Suppressor macrophage treated with lipopolysaccharide for 1 hour (primary cell): ENCODE data around the gene TMEM163.

Experiments used
- DNase-seq, 3 donors: peaks; one replicate each; pipeline ENCODE4 v3.0.0-alpha.2; 2020 to 2022

Gene TMEM163

DNA sequence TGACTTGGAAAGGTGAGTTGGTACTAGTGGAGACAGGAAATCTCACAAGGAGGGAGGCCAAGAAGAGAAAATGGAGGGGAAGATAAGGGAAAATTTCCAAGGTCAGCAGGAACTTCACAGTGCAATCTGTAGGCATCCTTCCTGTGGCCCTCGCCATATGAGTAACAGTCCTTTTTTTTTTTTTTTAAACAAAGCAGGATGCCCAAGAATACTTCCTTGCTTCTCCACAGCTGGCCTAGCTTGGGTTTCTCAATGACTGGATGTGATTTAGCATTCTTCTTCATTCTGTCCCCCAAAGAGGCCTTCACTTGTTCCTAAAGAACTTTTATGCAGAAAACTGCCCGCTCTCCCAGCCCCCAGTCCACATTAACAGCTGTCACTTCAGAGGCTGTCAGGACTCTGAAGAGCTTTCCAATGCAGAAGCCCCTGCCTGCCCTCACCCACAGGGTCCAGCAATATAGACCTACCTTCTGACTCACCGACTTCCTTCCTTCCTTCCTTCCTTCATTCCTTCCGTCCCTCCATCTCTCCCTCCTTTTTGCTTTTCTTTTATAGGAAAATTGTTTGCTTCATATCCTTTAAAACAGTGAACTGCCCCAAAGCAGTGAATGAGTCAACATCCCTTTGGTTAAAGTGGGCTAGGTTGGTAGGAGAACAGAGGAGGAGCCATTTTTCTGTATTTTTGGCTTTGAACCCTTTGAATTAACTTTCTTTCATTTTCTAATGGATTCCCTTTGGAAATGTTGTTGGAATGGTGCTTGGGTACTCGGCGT is 292.9 kb downstream of the TMEM163 start:
- DNase-seq = peak in 2 of 3 donors; percentile 3 to 4

DNA sequence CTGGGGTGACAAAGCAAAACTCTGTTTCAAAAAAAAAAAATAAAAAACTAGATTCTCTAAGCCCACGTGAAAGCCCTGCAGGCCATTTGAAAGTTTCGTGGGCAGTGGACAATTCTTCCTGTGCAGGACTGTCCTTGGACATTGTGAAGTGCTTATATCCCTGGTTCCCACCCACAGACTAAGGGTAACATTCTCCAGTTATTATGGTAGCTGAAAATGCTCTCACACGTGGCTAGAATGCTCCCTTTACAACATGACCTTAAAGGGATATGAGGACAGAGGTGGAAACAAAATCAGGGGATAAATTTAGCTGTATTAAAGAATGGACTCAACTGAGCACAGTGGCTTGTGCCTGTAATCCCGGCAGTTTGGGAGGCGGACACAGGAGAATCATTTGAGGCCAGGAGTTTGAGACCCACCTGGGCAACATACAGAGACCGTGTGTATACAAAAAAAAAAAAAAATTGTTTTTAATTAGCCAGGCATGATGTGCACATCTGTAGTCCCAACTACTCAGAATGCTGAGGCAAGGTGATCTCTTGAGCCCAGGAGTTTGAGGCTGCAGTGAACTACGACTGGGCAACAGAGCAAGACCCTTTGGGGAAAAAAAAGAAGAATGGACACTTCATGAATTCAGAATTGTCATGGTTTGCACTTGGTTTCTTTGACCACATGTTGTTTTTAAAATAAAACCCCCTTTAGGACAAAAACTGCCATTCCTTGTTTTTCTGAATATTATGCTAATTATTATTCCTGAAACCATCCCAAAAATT is 297.1 kb downstream of the TMEM163 start:
- DNase-seq = no peak

DNA sequence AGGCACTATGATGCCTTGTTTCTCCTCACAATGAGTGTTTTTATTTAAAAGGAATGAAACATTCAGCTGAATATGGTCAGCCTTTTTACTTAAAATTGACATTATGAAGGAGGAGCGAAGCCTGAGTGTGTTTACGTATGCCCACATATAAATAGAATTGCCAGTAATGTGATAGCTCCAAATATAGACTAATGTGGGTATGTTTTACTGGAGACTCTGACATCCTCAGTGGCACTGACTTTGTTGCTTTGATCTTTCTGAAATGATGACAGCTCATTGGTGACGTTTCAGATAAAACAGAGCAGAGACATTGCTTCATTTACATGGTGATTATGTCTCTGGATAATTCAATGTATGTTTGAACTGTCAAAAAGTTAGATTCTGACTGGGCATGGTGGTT is 297.9 kb downstream of the TMEM163 start:
- no peak for DNase-seq

DNA sequence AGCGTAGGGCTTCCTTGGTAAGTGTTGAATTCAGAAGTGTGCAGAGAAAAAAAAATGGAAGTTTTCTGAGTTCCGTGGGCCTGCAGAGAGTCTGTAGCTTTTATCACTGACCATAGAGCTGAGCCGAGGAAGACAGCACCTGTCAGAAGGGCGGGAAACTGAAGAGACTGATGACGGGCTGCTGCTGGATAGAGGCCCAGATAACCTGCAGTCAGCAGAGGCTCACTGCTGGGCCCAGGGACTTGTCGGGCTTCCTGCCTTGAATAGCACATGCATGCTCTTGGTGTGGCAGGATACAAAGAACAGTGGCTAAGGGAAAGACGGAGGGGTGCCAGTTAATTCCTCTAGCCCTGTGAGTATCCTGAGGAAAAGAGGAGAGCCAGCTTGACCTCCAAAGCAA is 298.5 kb downstream of the TMEM163 start:
- no peak for DNase-seq

DNA sequence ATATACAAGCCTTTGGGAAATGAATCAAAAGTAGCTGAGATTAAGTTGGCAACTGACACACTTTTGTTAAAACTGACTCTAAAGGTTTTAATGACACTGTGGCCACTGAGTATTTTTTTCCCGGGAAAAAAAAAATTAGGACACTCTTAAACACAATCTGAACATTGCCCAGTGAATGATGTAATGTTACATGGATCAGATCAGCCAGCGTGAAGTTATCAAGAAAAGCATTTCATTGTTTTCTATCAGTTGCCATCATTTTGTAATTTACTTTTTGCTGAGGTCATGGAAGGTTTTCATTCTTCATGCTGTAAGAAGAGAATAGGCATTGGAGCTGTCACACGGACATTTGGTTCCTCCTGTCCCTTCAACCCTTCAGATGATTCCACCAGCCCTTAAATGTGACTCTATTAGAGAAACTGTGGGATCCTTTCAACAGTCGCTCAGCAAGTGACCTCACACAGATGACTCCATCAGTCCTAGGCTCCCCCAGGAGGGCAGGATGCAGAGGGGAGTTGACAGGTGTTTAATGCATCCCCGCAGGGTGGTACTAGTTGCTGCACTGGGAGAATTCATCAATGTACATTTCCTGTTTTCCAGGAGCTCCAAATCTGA is 300.7 kb downstream of the TMEM163 start:
- no peak for DNase-seq

DNA sequence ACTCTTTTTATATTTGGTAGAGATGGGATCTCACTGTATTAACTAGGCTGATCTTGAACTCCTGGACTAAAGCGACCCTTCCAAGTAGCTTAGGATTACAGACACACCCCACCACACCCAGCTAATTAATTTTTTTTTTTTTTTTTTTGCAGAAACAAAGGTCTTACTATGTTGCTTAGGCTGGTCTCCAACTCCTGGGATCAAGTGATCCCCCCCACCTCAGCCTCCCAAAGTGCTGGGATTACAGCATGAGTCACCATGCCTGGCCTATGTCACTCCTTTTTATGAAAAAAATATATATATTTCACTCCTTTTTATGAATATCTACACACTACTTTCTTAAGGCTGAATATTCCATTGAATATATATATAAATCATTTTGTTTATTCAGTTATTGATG is 302.2 kb downstream of the TMEM163 start:
- no peak for DNase-seq

DNA sequence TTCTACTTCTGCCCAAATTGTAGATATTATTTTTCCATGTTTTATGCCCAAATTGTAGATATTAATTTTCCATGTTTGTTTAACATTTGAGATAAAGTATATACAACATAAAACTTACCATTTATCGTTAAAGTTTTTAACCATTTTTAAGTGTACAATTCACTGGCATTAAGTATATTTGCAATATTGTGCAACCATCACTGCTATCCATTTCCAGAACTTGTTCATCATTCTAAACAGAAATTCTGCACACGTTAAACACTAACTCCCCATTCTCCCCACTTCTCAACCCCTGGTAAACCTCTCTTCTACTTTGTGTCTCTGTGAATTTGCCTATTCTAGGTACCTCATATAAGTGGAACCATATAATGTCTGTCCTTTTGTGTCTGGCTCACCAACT is 302.8 kb downstream of the TMEM163 start:
- DNase-seq = no peak

DNA sequence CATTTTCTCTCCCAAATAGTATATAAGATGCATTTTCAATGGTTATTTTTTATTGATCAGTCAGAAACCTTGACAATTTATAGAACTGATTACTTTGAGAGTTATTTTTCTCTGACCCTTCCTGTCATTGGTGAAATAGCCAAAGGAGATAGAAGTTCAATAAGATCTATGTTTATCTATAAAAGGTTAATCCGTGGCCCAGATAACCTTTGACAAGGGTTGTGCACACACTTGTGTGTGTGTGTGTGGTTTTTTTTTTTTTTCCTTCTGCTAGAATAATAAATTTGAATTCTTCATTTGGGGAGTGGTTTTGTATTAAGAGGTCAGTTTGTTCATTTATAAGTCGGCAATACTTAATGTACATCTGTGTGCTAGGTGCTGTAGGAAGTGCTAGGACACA is 304.9 kb downstream of the TMEM163 start:
- no peak for DNase-seq

DNA sequence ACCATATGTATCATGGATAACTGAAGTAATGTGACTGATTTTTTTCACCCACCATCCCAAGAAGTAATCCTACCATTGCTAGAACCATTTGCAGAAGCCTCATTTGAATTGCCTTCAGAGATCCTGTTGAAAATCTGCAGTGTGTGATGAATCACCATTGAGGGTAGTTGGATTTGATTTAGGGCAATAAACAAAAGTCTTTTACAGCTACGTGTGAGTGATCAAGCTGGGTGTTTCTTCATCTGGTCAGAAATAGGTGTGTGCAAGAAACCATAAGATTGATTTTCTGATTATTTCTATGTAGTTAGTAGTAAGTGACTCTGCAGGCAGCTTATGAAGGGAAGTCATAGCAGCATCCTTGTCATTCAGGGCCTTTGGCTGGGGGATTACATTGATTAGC is 305.4 kb downstream of the TMEM163 start:
- no peak for DNase-seq

DNA sequence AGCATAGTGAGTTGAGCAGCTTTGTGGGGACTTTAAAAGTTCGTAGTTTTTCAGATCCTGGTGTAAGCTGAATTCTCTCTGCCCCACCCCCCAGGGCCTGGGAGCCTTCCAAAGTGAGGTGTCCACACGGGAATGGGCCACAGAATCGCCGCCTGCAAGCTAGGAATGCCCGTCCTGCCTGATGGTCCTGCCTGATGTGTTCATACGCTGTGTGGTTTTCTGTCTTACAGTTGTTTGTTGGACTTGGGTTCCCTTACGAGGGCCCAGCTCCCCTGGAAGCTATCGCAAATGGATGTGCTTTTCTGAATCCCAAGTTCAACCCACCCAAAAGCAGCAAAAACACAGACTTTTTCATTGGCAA is 306.2 kb downstream of the TMEM163 start:
- DNase-seq = no peak

DNA sequence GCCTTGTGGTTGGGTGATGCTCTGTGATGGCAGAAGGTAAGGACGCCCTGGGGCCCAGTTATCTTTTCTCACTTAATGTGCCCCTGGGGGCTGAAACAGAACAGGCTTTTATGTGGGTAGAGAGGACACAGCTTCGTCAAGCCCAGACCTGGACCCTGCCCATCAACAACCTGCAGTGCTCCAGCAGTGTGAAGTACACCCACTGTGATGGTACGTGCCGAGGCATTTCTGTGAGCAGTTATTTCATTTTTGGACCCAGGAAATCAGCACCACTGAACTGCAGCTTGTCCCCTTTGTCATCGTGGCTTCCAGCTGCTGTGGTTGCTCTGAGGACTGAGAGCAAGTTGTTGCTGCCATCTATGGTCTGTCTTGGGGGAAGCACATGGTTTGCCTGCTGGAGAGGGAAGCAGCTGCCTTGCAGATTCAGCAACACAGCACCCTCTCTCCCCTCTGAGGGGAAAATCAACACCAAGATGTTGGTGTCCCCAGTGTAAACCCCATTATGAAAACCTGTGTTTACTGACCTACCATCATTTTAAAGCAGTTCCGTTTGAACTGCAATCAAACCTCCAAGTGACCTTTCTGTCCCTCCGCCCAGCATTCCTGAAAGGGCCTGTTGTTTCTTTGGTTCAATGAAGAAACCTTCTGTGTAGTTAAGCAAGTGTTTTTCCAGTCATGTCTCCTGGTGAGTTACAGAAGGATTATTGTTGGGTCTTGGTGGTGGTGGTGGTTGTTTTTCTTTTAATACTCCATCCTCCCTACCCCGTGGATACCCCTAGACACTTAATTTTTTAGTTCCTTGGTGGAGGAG is 306.8 kb downstream of the TMEM163 start:
- peak; percentile 28 to 44 (median 33) for DNase-seq

DNA sequence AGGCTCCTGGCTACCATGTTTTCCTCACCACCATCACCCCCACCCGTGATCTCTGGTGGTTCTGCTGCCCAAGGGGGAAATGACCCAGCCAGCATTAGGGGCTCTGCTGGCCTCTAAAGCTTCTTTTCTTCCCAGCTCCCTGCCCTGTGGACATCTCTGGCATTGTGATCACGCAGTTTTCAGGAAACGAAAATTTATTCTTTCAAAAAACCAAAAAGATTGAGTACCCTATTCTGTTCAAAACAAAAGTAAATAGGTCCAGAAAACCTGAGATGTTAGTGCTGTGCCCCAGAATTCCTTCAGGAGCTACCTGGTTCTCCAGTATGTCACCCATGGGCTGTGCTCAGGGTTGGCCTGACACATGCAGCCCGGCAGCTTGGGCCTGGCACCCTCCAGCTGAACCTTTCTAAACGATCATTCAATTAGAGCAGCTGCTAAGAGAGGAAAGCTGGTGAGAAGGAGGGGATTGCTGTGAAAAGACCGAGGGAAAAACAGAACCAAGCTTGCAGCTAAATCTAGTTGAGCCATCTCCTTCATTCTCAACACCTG is 307.4 kb downstream of the TMEM163 start:
- no peak for DNase-seq

DNA sequence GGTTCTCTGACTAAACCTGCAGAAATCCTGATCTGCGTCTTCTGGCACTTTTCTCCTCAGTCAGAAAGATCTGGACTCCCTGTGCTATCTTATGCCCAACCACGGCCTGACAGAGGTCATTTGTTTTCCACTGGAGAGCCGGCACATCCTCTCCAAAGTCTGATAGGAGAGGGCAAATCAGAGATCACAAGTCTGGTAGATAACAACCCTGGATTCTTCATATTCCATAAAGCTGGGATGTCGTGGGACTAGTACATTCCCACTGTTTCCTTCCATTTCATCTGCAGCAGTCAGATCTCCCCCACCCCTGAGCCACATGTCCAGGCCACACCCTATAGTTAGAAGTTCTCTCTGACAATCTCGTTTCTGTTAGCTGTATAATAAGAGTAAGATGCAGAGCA is 308.0 kb downstream of the TMEM163 start:
- DNase-seq = no peak

DNA sequence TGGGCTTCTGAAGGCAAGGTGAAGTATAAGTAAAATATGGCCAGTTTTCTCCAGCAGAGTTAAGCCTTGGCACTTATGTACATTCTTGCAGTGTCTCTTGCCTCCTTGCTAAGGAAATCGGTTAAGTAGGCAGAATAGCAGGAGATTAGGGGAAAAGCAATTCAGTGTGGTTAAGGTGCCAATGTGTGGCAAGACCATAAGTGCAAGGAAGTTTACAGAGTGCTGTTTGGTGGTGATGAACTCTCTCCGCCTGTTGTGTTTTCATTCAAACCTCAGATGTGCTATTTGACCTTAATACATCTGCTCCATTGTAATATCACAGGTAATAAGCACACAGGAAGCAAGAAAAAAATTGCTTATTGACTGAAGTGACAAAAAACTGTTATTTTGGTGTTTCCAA is 308.8 kb downstream of the TMEM163 start:
- DNase-seq = no peak

DNA sequence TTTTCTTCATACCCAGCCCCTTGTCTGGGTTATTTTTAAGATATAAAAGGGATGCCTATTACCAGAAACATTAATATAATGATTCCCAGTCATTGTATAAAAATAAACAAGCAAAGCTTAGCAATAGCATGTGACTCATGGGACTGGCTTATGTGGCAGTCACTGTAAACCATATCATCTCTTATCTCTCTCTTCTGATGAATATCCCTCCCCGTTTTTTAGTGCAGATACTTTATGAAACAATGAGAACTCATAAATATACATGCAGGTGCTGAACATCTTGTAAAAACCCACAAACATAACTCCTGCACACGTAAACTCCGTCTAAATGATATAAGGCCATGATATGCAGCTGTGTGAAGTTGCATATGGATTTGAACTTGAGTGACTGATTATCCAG is 310.0 kb downstream of the TMEM163 start:
- no peak for DNase-seq

DNA sequence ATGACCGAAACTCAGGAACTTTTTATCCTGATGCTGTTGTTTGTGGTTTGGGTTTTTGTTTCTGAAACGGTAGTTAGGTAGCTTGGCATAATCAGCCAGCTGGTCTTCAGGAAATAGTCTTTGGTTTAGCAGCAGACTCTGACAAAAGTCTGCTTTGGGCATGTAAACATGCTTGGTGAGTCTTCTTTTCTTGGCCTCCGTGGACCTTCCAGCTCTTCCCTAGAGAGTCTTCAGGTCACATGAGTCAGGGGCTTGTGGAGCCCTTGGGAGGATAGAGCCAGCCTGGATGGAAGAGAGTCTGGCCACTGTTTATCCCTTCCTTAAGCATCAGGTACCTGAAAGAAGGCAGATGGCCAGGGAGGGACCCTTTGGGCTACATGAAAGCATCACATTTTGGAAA is 310.4 kb downstream of the TMEM163 start:
- no peak for DNase-seq

DNA sequence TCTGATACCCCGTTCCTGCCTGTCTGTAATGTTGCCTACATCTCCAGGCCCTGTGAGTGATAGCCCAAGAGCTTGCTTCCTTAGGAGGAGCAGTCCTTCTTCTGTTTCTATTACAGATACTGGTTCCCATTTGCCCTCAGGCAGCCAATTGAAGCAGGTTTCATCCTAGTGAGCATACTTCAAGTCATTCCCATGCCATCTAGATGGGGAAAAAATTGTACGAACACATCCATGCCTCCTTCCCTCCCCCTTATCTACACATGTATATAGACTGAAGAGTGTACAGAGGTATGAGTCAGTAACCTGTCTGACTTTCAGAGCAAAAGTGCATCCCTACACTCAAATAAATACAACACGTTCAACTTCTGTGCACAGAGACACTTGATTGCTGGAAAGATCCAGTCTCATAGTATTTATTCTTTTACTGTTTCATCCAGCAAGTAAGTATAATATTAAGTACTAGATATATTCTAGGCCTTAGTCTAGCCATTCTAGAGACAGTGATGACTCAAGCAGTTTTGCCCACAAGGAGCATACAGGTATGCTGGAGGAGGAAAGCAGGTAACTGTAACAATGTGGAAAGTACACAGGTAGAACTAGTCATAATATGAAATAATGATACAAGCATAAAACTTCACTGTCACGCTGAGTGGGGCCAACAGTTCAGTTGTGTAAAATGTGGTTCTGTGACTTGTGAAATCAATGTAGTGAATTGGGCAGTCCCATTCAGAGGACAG is 311.5 kb downstream of the TMEM163 start:
- no peak for DNase-seq

DNA sequence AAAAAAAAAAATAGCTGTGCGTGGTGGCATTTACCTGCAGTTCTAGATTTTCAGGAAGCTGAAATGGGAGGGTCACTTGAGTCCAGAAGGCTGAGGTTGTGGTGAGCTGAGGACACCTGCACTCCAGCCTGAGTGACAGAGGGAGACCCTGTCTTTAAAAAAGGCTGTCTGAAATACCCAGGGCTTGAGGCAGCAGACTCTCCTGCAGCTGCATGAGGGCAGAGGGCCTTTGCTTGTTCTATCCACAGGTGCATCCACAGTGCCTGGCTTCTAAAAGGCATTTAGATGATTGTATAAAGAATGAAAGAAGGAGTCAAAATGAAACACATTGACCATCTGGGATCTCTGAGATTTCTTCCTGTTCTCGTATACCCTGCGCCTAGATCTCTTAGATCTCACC is 312.1 kb downstream of the TMEM163 start:
- DNase-seq = no peak

DNA sequence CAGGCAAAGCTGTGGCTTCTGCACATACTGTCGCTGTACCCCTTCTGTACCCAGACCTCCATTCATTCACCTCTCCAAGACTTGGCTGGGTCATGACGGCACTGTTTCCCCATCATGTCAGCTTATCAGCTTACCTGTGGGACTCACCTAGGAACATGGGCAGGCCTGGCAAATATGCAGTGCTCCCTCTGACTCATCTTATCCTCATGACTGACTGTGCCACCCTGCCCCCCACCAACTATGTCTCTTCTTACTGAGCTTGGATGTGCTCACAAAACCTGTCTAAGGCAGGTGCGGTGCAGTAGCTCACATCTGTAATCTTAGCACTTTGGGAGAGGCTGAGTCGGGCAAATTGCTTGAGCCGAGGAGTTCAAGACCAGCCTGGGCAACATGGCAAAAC is 312.5 kb downstream of the TMEM163 start:
- DNase-seq = no peak
